HG03095 (cell line): ENCODE measurements around the gene PDE9A.

Source experiments
- ATAC-seq: cut with Tn5 transposase; IDR thresholded peaks from one replicate; pipeline ENCODE4 v1.9.1; 2021; ENCODE audit warnings: moderate library complexity; ENCODE audit not compliant: unreplicated experiment

The PDE9A gene

DNA sequence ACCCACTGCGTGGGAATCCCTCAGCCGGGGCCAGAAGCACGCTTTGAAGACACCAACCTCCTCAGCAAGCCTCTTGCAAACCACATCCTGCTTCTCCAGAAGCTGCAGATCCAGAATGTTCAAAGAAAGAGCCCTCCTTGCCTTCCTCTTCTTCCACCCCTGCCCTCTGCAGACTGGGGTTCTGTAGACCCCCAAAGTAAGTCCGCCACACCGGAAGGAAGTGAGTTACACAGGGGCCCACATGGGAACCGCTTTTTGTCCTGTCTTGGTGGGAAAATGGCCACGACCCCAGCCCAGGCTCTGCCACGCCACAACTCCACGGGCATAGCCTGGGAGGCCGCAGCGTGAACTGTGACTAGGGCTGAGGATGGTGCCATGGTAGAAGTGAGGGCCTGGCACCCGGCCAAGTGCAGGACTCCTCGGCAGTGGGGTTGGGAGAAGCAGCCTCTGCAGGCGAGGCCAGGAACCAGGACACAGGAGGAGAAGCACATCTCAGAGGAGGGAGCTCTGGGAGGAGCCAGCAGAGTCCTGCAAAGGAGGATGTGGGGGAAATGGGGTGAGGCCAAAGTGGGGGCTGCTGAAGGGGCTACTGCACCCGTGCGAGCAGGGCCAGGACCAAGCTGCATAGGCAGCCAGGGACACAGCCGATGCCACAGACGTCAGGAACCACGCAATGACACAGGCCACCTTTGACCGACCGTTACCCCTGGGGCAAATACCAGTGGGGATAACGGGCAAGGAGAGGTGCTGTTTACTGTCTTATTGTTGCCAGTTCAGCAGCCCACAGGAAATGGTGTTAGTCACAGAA is 30.9 kb downstream of the PDE9A start:
- ATAC-seq: no peak

DNA sequence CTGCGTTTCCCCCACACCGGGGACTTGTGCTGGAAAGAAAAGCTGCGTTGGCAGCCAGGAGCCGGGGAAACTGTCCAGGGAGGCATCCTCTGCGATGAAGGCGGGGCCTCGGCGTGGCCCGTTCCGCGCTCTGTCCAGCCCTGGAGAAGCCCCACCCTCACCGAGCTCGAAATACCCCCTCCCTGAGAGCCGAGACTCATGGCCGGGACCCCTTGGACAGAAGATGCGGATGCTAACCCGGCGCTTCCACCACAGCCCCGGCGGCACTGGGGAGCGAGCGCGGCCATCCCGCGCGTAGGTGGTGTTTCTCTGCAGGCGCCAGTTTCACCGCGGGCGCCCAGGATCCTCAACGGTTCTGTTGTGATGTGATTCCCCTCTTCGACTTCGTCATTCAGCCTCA is 31.6 kb downstream of the PDE9A start:
- ATAC-seq: no peak

DNA sequence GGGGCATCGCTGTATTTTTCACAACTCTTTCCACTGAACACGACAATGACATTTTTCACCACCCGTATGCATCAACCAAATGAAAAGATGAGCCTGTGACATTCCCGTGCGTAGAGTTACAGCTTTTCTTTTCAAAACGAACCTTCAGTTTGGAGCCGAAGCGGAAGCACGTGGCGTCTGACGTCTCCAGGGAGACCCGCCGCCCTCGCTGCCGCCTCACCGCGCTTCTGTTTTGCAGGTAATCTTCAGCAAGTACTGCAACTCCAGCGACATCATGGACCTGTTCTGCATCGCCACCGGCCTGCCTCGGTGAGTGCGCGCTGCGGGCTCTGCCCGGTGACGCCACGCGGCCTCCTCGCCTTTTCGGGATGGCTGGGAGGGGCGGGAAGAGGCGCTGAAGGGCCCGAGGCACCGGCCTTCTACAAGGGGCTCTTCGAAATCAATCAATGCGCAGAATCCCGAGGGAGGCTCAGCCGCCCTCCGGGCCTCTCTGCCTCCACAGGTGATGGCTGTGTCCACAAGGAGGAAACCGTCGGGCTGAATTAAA is 32.6 kb downstream of the PDE9A start:
- ATAC-seq: no peak

DNA sequence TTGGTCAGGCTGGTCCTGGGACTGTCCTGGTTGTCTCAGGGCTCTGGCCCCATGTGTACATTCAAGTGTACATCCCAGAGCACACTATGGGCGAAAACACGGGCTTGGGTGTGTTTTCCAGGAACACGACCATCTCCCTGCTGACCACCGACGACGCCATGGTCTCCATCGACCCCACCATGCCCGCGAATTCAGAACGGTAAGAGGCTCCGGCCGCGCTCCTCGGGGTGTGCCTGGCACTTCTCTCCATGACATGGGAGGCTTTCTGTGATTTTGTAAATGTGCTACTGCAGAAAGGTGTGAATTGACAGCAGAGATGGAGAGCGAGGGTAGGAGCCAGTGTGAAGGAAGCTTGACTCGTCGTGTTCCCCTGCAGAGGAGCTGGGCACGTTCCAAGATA is 34.4 kb downstream of the PDE9A start:
- no peak for ATAC-seq

DNA sequence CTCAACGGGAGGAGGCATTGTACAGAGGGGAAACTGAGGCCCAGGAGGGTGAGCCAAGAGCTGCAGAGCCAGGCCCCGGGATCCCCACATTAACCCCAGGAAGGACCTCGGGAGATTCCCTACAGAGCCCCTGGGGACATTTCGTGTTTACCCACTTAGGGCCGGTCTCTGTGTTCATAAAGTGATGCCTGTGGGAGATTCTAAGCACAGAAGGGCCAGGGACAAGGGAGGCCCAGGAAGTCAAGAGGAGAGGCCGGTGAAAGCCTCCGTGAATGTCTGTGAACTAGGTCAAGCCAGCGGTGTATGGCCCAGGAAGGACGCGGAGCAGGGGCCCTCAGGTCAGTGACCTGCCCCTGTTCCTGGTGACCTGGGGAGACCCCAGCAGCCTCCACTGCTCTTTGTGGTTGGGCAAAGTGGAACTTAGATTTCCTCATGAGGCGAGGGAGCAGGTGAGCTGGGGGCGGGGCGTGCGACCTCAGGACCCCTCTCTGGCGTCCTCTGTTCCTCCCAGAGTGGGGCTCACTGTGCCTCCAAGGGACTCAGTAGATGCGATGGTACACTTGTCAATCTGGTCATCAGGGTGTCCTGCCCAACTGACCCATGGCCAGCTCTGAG is 34.9 kb downstream of the PDE9A start:
- no peak for ATAC-seq

DNA sequence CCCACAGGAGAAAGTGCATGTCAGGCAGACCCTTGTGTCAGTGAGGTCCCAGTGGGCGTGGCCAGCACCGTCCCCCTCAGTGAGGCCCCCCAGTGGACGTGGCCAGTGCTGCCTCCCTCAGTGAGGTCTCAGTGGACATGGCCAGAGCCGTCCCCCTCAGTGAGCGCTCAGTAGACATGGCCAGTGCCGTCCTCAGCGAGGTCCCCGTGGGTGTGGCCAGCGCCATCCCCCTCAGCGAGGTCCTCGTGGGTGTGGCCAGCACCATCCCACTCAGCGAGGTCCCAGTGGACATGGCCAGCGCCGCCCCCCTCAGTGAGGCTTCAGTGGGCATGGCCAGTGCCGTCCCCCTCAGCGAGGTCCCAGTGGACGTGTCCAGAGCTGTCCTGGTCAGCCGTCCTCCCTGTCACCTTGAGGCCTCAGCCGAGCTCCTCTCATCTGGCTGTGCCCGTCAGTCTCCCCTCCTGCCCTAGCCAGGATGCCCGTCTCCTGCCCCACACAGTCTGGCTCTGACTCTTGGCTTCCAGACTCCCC is 35.5 kb downstream of the PDE9A start:
- no peak for ATAC-seq

DNA sequence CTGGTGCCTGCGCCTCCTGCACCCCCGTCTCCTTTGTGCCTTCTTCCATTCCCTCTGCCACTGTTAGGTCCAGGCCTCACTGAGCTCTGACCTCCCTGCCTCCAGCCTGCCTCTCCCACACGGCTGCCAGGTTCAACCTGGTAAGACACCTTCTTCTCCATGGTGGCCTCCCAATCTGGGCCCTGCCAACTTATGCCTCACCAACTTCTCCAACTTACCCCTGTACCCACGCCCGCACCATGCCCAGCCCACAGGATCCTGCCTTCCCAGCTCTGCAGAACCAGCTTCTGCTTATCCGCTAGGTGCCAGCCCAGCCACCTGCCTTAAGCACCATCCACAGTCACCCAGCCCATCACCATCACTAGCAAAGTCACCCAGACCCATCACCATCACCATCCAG is 37.2 kb downstream of the PDE9A start:
- ATAC-seq: no peak

DNA sequence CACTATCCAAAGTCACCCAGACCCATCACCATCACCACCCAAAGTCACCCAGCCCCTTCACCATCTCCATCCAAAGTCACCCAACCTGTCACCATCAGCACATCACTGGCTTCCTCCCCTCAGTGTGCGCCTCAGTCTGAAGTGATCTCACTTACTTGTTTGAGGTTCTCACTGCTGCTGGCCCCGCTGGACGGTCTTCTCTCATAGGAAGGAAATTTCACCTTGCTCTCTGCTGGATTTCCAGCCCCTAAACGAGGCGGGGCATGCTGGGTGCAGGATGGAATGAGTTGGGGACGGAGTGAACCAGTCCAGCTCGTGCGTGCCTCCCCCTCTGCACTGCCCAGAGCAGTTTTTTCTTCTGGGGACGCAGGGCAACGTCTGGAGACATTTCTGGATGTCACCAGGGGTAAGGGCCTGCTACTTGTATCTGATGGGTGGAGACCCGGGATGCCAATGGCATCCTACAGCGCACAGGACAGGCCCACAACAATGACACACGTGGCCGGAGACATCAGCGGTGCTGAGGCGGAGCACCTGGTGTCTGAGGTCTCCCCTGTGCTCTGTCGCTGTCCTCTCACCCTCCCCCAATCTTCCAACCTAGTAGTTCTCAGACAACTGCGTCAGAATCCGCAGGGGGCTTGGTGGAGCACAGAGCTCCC is 38.6 kb downstream of the PDE9A start:
- ATAC-seq: no peak

DNA sequence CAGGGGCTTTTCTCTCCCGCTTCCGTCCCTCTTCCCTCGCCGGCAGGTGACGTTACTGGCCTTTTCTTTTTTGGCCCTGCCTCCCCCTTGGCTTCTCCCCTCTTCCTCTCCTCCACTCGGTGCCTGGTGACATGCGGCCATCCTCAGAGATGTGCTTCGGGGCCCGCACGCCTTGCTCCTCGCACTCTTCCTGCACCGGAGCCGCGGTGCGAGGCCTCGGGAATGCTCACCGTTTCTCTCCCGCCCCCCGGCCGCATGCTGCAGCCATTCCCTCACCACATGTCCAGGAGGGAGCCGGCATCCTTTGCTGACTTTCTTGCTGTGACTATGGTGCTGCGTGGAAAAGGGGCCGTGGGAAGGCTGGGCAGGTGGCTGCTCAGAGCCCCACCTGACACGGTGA is 39.3 kb downstream of the PDE9A start:
- ATAC-seq: no peak

DNA sequence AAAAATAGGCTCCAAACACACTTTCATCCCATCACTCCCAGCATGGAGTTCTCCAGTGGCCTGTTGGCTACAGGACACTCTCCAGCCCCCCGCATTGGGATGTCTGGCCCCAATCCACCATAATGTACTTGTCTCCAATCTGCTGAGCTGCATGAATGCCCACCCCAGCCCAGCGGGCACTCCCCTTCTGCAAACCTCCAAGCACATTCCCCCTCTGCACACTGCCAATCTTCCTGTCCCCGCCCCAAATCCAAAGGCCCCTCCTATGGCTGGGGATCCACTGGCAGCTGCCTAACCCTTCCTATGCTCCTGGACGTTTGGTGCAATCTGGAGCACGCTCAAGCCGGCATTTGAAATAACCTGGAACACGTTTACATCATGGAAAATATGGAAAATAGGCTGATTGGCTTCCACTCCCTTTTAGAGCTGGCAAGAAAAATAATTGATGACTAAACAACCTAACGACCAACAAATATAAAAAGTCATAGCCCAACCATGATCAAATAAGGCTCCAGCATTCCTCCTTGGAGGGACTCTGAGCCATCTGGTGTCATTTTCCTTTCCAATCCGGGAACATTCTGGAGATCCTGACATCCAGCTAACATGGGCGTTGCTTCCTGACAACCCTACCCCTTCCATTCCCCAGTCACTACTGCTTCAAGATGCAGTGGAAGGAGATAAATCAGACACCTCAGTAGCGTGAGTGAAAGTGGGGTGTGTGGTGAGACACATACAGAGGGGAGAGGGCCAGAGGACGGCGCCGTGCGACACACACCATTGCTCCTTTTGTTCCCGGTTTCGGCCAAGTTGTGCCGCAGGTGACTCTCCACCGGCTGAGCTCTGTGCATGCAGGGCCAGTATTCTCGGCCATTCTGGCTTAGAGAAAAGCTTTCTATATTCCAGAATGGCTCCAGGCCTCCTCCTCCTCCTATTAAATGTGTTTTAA is 41.6 kb downstream of the PDE9A start:
- no peak for ATAC-seq

DNA sequence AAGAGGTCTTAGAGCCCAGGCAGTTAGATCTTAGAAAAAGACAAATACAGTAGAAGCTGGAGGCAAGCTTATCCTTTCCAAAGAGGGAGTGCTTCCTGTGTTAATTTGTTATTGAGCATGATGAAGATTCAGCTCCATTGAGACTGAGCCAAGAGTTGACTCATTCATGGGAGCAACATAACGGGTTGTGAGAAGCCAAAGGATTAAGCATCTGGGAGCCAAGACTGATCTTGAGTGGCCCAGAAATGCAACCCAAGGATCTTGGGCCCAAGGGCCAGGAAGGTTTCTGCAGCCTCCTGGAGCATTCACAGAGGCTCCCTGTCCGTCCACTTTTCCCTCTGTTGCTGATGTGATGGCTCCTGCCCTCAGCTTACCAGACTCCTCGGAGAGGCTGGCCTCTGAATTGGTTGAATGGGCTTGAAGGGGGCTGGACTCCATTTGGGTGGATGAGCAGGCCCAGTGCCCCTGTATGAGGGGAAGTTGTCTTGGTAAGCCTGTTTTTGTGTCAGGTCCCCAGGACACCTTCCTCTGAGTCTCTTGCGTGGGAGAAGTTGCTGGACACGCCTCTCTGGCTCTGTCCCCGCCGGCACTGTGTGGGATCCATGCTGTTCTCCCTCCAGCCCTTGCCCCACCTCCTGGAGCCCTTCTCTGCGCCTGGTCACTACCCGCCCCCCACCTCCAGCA is 42.4 kb downstream of the PDE9A start:
- ATAC-seq: no peak

DNA sequence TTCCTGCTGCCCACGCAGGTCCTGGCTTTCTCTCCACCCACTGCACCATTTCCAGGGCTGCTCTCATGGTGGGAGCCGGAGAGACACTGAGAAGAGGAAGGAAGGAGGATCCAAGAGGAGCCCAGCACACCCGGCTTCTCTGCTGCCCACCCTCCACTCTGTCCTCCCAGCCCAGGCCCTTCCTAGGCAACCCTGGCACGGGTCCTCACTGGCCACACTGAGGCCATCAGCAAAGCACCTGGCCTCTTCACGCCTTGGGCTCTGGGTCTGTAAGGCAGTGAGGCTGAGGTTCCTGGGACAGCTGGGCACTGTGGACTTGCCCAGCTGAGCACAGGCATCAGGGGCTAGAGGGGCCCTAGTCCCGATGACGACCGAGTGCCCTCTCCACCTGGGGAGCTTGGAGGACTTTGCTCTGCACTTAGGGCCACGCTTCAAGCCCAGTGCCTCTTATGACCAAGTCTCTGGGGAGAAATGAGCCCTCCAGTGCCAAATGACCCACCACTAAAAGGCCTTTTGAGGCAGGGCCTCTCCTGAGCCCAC is 43.1 kb downstream of the PDE9A start:
- ATAC-seq: no peak

DNA sequence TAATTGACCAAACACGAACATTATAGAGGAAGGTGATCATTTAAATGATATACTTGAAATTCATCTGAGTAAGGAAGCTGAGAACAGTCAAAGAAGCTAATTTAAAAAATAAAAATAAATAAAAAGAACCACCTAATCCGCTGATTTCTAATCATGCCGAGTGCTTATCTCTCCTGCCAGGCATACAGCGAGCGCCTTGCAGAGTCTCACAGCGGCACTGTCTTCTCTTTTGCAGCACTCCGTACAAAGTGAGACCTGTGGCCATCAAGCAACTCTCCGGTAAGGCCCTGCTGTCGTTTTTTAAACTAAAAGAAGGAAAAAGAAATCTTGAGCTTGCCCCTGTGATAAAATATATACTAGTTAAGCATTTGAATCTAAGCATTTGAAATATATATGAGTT is 45.3 kb downstream of the PDE9A start:
- ATAC-seq: no peak

DNA sequence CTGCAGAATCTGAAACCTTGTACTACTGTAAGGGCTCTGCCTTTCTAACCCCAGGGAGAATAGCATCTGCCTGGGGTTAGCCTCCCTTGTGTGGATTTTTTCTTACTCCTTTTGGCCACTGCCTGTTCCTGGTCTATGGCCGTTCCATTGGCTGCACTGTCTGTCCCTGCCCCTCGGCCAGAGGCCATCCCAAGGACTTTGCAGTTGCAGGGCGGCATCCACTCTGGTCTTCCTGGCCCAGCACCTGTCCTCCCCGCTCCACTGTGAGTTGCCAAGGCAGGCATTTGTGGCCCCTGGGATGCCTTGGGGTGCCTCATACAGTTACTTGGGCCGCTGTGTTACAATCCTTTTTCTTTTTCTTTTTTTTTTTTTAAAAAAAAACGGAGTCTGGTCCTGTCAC is 45.8 kb downstream of the PDE9A start:
- no peak for ATAC-seq

DNA sequence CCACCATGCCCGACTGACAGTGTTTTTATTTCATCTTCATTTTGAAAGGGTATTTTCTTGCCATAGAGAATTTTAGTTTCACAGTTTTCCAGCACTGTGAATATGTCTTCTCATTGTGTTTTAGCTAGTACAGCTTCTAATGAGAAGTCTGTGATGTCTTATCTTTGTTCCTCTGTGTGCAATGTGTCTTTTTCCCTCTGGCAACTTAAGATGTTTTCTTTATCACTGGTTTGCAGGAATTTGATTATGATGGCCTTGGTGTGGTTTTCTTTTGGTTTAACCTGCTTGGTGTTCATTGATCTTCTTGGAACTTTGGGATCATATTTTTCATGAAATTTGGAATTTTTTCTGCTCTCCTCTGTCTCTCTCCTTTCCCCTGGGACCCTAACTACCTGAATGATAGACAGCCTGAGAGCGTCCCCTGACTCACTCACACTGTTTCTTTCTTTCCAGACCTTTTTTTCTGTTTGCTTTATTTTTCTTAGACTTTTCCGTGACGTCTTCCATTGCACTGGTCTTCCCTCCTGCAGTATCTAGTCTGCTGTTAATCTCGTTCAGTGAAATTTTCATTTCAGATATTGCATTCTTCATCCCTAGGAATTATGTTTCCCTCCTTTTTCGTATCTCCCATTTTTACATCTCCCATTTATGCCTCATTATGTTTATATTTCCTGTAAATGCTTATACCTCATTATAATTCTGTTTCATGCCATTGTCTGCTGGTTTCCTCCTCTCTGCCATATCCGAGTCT is 48.5 kb downstream of the PDE9A start:
- ATAC-seq: no peak

DNA sequence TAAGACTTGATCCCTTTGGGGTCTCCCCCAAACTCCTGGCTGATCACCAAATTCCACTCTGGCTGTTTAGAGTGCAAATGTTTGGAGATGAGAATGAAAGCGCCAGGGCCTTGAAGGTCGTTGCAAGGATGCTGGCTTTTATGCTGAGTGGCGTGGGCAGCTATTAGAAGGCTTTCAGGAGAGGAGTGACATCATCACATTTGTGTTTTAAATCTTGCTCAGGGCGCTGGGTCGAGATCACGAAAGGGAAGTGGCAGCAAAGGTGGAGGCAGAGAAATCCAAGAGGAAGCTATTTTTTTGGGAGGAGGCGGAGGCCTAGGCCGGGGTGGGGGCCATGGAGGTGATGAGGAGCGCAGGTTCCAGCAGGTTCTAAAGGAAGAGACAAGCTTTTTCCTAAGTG is 49.3 kb downstream of the PDE9A start:
- no peak for ATAC-seq

DNA sequence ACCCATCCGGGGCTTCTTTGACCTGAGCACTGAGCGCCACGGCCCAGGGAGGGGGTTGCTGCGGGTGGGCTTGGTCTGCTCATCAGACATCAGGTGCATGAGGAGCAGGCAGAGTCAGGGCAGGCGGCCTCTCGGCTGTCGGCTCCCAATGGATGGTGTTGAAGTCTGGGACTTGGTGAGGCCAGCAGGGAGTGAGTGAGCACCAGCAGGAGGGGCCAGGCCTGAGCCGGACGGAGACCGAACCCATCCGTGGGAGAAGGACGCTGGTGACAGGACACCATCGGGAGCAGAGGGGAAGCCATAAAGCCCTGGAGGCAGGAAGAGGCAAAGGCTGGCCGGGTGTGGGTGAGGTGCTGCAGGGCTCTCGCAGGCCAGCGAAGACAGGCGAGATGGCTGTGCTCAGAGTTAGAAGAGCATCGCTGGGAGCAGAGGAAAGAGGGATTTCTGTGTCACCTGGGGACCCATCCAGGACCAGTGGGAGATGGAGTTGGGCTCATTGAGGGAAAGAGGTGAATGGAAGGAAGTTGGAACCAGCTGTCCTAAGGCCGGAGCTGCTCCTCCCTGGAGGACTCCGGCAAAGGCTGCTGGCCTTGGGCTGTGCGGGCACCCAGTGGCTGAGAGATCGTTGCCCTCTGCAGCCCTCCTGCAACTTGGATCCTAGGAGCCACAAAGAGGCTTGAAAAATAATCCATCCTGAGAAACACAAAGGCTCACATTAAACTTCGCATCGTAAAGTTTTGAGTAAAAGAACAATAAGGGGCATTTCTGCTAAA is 49.9 kb downstream of the PDE9A start:
- no peak for ATAC-seq

DNA sequence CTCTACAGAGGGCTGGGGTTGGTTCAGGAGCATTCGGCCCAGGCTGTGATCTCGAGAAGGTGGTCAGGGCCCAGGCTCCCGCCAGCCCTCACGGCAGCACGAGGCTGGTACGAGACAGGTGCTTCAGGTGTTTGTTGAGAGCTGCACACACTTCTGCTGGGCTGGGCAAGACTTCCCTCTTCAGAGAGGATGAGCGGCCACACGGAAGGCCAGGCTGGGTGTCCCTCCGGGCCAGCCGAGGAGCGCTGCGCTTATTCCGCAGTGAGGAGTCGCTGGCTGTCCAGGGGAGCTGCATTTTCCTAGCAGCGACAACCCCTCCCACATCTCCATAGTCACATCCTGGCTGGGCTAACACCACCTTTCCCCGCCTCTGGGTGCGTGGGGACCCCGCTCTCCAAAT is 50.5 kb downstream of the PDE9A start:
- no peak for ATAC-seq
